DND-41 (cell line): Measurements from ENCODE around the gene UNC79.

ENCODE experiments used
- CTCF ChIP-seq: IDR thresholded peaks from 2 replicates; pipeline ENCODE4 v1.5.1; 2012; ENCODE audit warnings: borderline replicate concordance, low read length, moderate library complexity, mild to moderate bottlenecking; ENCODE audit not compliant: poor library complexity, severe bottlenecking; ENCODE audit errors: extremely low read depth
- EZH2 ChIP-seq: IDR thresholded peaks from 3 replicates; pipeline ENCODE4 v1.6.1; 2012; ENCODE audit warnings: borderline replicate concordance, low read depth, mild to moderate bottlenecking, moderate library complexity, low read length, inconsistent platforms; ENCODE audit not compliant: severe bottlenecking

GRCh38 chr14:93592786-93593185 lies 162.0 kb downstream of the UNC79 start:
- TF ChIP-seq CTCF (no peak), EZH2 (no peak)
